ENCODE data around the gene TNFAIP8L3.

DNA sequence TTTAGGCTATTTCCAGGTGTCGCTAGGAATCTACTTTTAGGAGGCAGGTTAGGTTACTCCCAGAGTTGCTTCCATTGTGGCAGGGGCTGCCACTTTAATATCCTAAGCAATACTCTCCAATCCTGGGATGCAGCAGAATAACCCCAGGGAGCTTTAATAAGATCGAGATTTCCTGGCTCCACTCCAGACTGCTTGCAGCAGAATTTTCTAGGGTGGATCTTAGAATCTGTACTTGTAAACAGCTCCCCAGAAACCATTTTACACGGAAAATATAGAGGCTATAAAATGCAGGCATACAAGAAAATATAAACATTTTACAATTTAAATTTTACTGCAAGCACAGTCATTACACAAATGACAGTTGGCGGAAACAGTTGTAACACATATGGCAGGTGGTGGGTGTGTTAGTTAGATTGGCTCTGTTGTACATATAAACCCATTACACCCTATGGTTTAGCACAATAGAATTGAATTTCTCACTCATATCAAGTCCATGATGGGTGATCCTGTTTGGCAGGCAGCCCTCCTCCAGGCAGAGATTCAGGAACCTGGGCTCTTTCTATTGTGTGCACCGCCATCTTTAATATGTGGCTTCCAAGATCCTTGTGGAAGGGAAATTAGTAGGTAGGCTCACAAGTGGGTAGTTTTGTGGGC, 35.0 kb upstream of the TNFAIP8L3 start:
- TF ChIP-seq, protein P1, sequence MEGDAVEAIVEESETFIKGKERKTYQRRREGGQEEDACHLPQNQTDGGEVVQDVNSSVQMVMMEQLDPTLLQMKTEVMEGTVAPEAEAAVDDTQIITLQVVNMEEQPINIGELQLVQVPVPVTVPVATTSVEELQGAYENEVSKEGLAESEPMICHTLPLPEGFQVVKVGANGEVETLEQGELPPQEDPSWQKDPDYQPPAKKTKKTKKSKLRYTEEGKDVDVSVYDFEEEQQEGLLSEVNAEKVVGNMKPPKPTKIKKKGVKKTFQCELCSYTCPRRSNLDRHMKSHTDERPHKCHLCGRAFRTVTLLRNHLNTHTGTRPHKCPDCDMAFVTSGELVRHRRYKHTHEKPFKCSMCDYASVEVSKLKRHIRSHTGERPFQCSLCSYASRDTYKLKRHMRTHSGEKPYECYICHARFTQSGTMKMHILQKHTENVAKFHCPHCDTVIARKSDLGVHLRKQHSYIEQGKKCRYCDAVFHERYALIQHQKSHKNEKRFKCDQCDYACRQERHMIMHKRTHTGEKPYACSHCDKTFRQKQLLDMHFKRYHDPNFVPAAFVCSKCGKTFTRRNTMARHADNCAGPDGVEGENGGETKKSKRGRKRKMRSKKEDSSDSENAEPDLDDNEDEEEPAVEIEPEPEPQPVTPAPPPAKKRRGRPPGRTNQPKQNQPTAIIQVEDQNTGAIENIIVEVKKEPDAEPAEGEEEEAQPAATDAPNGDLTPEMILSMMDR (IDR thresholded peaks at IDR 0.05): no peak
- TF ChIP-seq POLR2AphosphoS5 (IDR thresholded peaks at IDR 0.05) (no peak), POLR2A (IDR thresholded peaks at IDR 0.05; ENCODE audit: low read depth) (no peak), EP300 (IDR thresholded peaks at IDR 0.05) (no peak)
